ENCODE measurements around the gene FILIP1L. TPM values are rescaled to one million over a fixed set of nuclear protein-coding genes. Genes with fewer than 3 reads are reported as not detected.

Gene FILIP1L
- total RNA-seq, 2 donors from 2014 or later, result 270 to 279 TPM

- Histone ChIP-seq H3K27me3 (replicated peaks; ENCODE audit: insufficient read depth) (no peaks in the 10 kb centered on the region), H3K9me3 (no peaks in the 10 kb centered on the region), H3K4me3 (no peak overlapping the region), H3K36me3 (no peaks in the 10 kb centered on the region), H3K27ac (peak overlapping the region; percentile 72 to 78), H3K4me1 (ENCODE audit: control insufficient read depth in 1 of 2, low read depth in 2 of 2) (peaks cover 15 to 52% of the 10 kb centered on the region in 2 donors)
- no peak for TF ChIP-seq CTCF (IDR thresholded peaks at IDR 0.05)
- DNase-seq (ENCODE audit: low spot score) (no peak), ATAC-seq (ENCODE audit: insufficient number of reproducible peaks, low FRiP score, low read depth) (peak; percentile 19)
Measured at GRCh38 chr3:100009276-100010086, 104.8 kb downstream of the FILIP1L start.

- ATAC-seq (ENCODE audit: insufficient number of reproducible peaks, low FRiP score, low read depth) (no peak), DNase-seq (ENCODE audit: low spot score) (no peak)
- H3K9me3 ChIP-seq, result no peaks in the 10 kb centered on the region
- H3K27me3 ChIP-seq (replicated peaks; ENCODE audit: insufficient read depth), result no peaks in the 10 kb centered on the region
- H3K4me1 ChIP-seq (ENCODE audit: control insufficient read depth in 1 of 2, low read depth in 2 of 2), result peaks cover 15 to 55% of the 10 kb centered on the region in 2 donors
- H3K27ac ChIP-seq, result peak overlapping the region; percentile 22 to 72
- no peak overlapping the region for H3K4me3 ChIP-seq
- no peaks in the 10 kb centered on the region for H3K36me3 ChIP-seq
- no peak for TF ChIP-seq CTCF (IDR thresholded peaks at IDR 0.05)
Measured at GRCh38 chr3:100008081-100008698, 106.1 kb downstream of the FILIP1L start.

- Histone ChIP-seq H3K27ac (peak overlapping the region; percentile 22 to 72), H3K36me3 (no peaks in the 10 kb centered on the region), H3K4me3 (no peak overlapping the region), H3K9me3 (no peaks in the 10 kb centered on the region), H3K27me3 (replicated peaks; ENCODE audit: insufficient read depth) (no peaks in the 10 kb centered on the region), H3K4me1 (ENCODE audit: control insufficient read depth in 1 of 2, low read depth in 2 of 2) (peaks cover 15 to 64% of the 10 kb centered on the region in 2 donors)
- DNase-seq (ENCODE audit: low spot score) (no peak), ATAC-seq (ENCODE audit: insufficient number of reproducible peaks, low FRiP score, low read depth) (no peak)
- no peak for TF ChIP-seq CTCF (IDR thresholded peaks at IDR 0.05)
Measured at GRCh38 chr3:100007313-100007712, 107.0 kb downstream of the FILIP1L start.

- ATAC-seq (ENCODE audit: insufficient number of reproducible peaks, low FRiP score, low read depth) (no peak), DNase-seq (ENCODE audit: low spot score) (no peak)
- Histone ChIP-seq H3K27me3 (replicated peaks; ENCODE audit: insufficient read depth) (no peaks in the 10 kb centered on the region), H3K4me1 (ENCODE audit: control insufficient read depth in 1 of 2, low read depth in 2 of 2) (peaks cover 15 to 65% of the 10 kb centered on the region in 2 donors), H3K9me3 (no peaks in the 10 kb centered on the region), H3K36me3 (no peaks in the 10 kb centered on the region), H3K4me3 (no peak overlapping the region), H3K27ac (peak overlapping the region; percentile 22 to 72)
- TF ChIP-seq CTCF (IDR thresholded peaks at IDR 0.05), result no peak
Measured at GRCh38 chr3:100006570-100007271, 107.6 kb downstream of the FILIP1L start.
